HG02678 (cell line): ENCODE data around the gene UTRN.

Source experiments
- ATAC-seq: cut with Tn5 transposase; IDR thresholded peaks from one replicate; pipeline ENCODE4 v1.9.1; 2021; ENCODE audit warnings: mild to moderate bottlenecking, moderate library complexity; ENCODE audit not compliant: unreplicated experiment

Gene UTRN

GRCh38 chr6:144307880-144308279 is 22.7 kb downstream of the UTRN start:
- no peak for ATAC-seq

- ATAC-seq = peak; percentile 45
Observed at GRCh38 chr6:144310765-144311164, 25.6 kb downstream of the UTRN start.

GRCh38 chr6:144311361-144311760 is 26.2 kb downstream of the UTRN start:
- peak; percentile 22 for ATAC-seq

- ATAC-seq = no peak
Observed at GRCh38 chr6:144314003-144314485, 28.9 kb downstream of the UTRN start.

GRCh38 chr6:144314562-144314961 is 29.4 kb downstream of the UTRN start:
- no peak for ATAC-seq

- ATAC-seq = no peak
Observed at GRCh38 chr6:144315226-144315980, 30.3 kb downstream of the UTRN start.

- peak; percentile 63 for ATAC-seq
Observed at GRCh38 chr6:144315981-144316861, 31.1 kb downstream of the UTRN start.

GRCh38 chr6:144316862-144317195 is 31.7 kb downstream of the UTRN start:
- ATAC-seq = no peak

GRCh38 chr6:144317736-144318135 is 32.6 kb downstream of the UTRN start:
- ATAC-seq = no peak

- no peak for ATAC-seq
Observed at GRCh38 chr6:144319211-144319610, 34.1 kb downstream of the UTRN start.

GRCh38 chr6:144320741-144321140 is 35.6 kb downstream of the UTRN start:
- ATAC-seq = no peak

GRCh38 chr6:144321839-144322591 is 36.9 kb downstream of the UTRN start:
- ATAC-seq = no peak

- ATAC-seq = no peak
Observed at GRCh38 chr6:144325232-144325631, 40.1 kb downstream of the UTRN start.

- no peak for ATAC-seq
Observed at GRCh38 chr6:144326393-144326792, 41.3 kb downstream of the UTRN start.

- ATAC-seq = no peak
Observed at GRCh38 chr6:144327081-144327480, 41.9 kb downstream of the UTRN start.

GRCh38 chr6:144330017-144330987 is 45.2 kb downstream of the UTRN start:
- ATAC-seq = no peak

- no peak for ATAC-seq
Observed at GRCh38 chr6:144331491-144331969, 46.4 kb downstream of the UTRN start.

GRCh38 chr6:144332177-144332576 is 47.0 kb downstream of the UTRN start:
- ATAC-seq = no peak

- ATAC-seq = peak; percentile 53
Observed at GRCh38 chr6:144334150-144334708, 49.1 kb downstream of the UTRN start.
